ENCODE measurements around the gene CLSTN2. TPM values are rescaled to one million over a fixed set of nuclear protein-coding genes. Genes with fewer than 3 reads are reported as not detected.

The CLSTN2 gene
- total RNA-seq, 1 experiment from 2014 or later: 0.02 TPM

DNA sequence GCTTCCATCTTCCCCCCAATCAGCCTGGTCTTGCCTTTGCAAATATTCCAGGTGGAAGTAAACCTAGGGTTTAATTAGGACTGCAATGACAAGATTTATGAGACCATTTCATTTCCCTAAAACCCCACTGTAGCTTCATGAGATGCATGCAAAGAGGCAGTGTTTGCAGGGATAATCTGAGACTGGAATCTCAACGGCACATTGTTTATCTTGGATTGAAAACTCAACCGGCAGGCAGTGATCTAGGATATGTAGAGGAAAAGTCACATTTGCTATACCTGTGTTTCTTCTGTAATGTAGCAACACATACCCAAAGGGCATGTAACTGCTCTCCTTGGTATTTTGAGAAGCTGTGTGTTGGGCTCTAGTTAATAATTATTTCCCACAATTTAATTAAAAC, 18.7 kb upstream of the CLSTN2 start:
- H4K20me1 ChIP-seq (ENCODE audit: insufficient read depth): no peaks in the 10 kb centered on the region
- ChIA-PET RAD21 (ENCODE audit: low non-redundant PET in 1 of 2, low total read pairs in 2 of 2, uncharacterized antibody in 2 of 2, unreplicated experiment in 2 of 2) (no interaction called here), CTCF (no interaction called here), POLR2A (no interaction called here)
- DNase-seq (ENCODE audit: low read depth, low spot score) (no peak), ATAC-seq (no peak)
- H3K36me3 ChIP-seq (ENCODE audit: control insufficient read depth in 1 of 2, insufficient read depth in 2 of 2, low read length in 2 of 2): no peaks in the 10 kb centered on the region
- H3K27me3 ChIP-seq (ENCODE audit: insufficient read depth, low read length): peaks cover 31% of the 10 kb centered on the region
- H3K4me2 ChIP-seq (ENCODE audit: low read length): no peak overlapping the region
- no peaks in the 10 kb centered on the region for H3K9me3 ChIP-seq (ENCODE audit: control insufficient read depth in 1 of 2, insufficient read depth in 1 of 2, low read depth in 1 of 2, low read length in 2 of 2)
- H3K4me3 ChIP-seq (replicated peaks in 1 of 2; ENCODE audit: low read depth in 1 of 2, low read length in 2 of 2): no peak overlapping the region
- TF ChIP-seq CBX3 (IDR thresholded peaks at IDR 0.05; ENCODE audit: low read depth) (no peak), EZH2phosphoT487 (IDR thresholded peaks at IDR 0.05; ENCODE audit: borderline replicate concordance) (no peak), JUND (IDR thresholded peaks at IDR 0.05) (no peak)
- H3K4me1 ChIP-seq (ENCODE audit: control insufficient read depth in 1 of 2, insufficient read depth in 2 of 2, low read length in 2 of 2): no peaks in the 10 kb centered on the region
- intact Hi-C loops (cut with micrococcal nuclease): no loop called here
- H3K9me2 ChIP-seq (ENCODE audit: insufficient read depth): no peaks in the 10 kb centered on the region
- H2AFZ ChIP-seq (ENCODE audit: low read depth, low read length, poor library complexity, severe bottlenecking): no peak overlapping the region
- no peak overlapping the region for H3K27ac ChIP-seq (ENCODE audit: low read depth, low read length)
- BruUV-seq (replicated peaks): no TSS peak
- no peaks in the 10 kb centered on the region for H3K79me2 ChIP-seq (ENCODE audit: insufficient read depth, low read length)
- H3K9ac ChIP-seq (ENCODE audit: low read length): no peak overlapping the region

- no peaks in the 10 kb centered on the region for H4K20me1 ChIP-seq (ENCODE audit: insufficient read depth)
- intact Hi-C loops (cut with micrococcal nuclease): no loop called here
- no peak overlapping the region for H3K4me2 ChIP-seq (ENCODE audit: low read length)
- no peak overlapping the region for H3K4me3 ChIP-seq (replicated peaks in 1 of 2; ENCODE audit: low read depth in 1 of 2, low read length in 2 of 2)
- no peaks in the 10 kb centered on the region for H3K36me3 ChIP-seq (ENCODE audit: control insufficient read depth in 1 of 2, insufficient read depth in 2 of 2, low read length in 2 of 2)
- peaks cover 36% of the 10 kb centered on the region for H3K27me3 ChIP-seq (ENCODE audit: insufficient read depth, low read length)
- BruUV-seq (replicated peaks): no TSS peak
- TF ChIP-seq YY1 (IDR thresholded peaks at IDR 0.05; ENCODE audit: extremely low read depth, insufficient replicate concordance, low read depth, low read length) (no peak), EZH2 (IDR thresholded peaks at IDR 0.05) (no peak), SRF (IDR thresholded peaks at IDR 0.05; ENCODE audit: low read depth) (no peak), EGR1 (IDR thresholded peaks at IDR 0.05; ENCODE audit: low read depth) (no peak), ZFX (IDR thresholded peaks at IDR 0.05) (no peak), CTCF (IDR thresholded peaks at IDR 0.05 in 2 of 3, conservative IDR thresholded peaks at IDR 0.05 in 1 of 3; ENCODE audit: borderline replicate concordance in 1 of 3, insufficient read depth in 1 of 3, low read depth in 2 of 3, low read length in 2 of 3) (no peak), FOSL1 (IDR thresholded peaks at IDR 0.05; ENCODE audit: low read depth) (no peak), POLR2A (IDR thresholded peaks at IDR 0.05; ENCODE audit: borderline replicate concordance, extremely low read depth, insufficient read depth, insufficient read length) (no peak), ZNF274 (IDR thresholded peaks at IDR 0.05; ENCODE audit: low read depth, low read length) (no peak), JUND (IDR thresholded peaks at IDR 0.05) (no peak), CEBPB (IDR thresholded peaks at IDR 0.05; ENCODE audit: low read depth) (no peak), POLR2AphosphoS5 (IDR thresholded peaks at IDR 0.05; ENCODE audit: low read depth, low read length) (no peak), CBX3 (IDR thresholded peaks at IDR 0.05; ENCODE audit: low read depth) (no peak)
- TF ChIP-seq, protein P1, sequence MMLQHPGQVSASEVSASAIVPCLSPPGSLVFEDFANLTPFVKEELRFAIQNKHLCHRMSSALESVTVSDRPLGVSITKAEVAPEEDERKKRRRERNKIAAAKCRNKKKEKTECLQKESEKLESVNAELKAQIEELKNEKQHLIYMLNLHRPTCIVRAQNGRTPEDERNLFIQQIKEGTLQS (IDR thresholded peaks at IDR 0.05): no peak
- TF ChIP-seq, protein P2, sequence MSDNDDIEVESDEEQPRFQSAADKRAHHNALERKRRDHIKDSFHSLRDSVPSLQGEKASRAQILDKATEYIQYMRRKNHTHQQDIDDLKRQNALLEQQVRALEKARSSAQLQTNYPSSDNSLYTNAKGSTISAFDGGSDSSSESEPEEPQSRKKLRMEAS (IDR thresholded peaks at IDR 0.05): no peak
- TF ChIP-seq, protein P3, sequence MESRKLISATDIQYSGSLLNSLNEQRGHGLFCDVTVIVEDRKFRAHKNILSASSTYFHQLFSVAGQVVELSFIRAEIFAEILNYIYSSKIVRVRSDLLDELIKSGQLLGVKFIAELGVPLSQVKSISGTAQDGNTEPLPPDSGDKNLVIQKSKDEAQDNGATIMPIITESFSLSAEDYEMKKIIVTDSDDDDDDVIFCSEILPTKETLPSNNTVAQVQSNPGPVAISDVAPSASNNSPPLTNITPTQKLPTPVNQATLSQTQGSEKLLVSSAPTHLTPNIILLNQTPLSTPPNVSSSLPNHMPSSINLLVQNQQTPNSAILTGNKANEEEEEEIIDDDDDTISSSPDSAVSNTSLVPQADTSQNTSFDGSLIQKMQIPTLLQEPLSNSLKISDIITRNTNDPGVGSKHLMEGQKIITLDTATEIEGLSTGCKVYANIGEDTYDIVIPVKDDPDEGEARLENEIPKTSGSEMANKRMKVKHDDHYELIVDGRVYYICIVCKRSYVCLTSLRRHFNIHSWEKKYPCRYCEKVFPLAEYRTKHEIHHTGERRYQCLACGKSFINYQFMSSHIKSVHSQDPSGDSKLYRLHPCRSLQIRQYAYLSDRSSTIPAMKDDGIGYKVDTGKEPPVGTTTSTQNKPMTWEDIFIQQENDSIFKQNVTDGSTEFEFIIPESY (IDR thresholded peaks at IDR 0.05; ENCODE audit: extremely low read depth, insufficient replicate concordance, low read length): no peak
- ChIA-PET RAD21 (ENCODE audit: low non-redundant PET in 1 of 2, low total read pairs in 2 of 2, uncharacterized antibody in 2 of 2, unreplicated experiment in 2 of 2) (no interaction called here), POLR2A (no interaction called here), CTCF (no interaction called here)
- H3K79me2 ChIP-seq (ENCODE audit: insufficient read depth, low read length): no peaks in the 10 kb centered on the region
- no peaks in the 10 kb centered on the region for H3K9me3 ChIP-seq (ENCODE audit: control insufficient read depth in 1 of 2, insufficient read depth in 1 of 2, low read depth in 1 of 2, low read length in 2 of 2)
- H3K9ac ChIP-seq (ENCODE audit: low read length): no peak overlapping the region
- ATAC-seq (no peak), DNase-seq (ENCODE audit: low read depth, low spot score) (no peak)
- H3K9me2 ChIP-seq (ENCODE audit: insufficient read depth): no peaks in the 10 kb centered on the region
- H3K27ac ChIP-seq (ENCODE audit: low read depth, low read length): no peak overlapping the region
- no peak overlapping the region for H2AFZ ChIP-seq (ENCODE audit: low read depth, low read length, poor library complexity, severe bottlenecking)
- no peaks in the 10 kb centered on the region for H3K4me1 ChIP-seq (ENCODE audit: control insufficient read depth in 1 of 2, insufficient read depth in 2 of 2, low read length in 2 of 2)
Measured at GRCh38 chr3:139917226-139917785, 17.7 kb upstream of the CLSTN2 start.

Data from HCT116 (cell line).